Measurements from ENCODE around the gene ADPGK.

GRCh38 chr15:72827226-72827625, 43.7 kb upstream of the ADPGK start:
- TF ChIP-seq, protein P1, sequence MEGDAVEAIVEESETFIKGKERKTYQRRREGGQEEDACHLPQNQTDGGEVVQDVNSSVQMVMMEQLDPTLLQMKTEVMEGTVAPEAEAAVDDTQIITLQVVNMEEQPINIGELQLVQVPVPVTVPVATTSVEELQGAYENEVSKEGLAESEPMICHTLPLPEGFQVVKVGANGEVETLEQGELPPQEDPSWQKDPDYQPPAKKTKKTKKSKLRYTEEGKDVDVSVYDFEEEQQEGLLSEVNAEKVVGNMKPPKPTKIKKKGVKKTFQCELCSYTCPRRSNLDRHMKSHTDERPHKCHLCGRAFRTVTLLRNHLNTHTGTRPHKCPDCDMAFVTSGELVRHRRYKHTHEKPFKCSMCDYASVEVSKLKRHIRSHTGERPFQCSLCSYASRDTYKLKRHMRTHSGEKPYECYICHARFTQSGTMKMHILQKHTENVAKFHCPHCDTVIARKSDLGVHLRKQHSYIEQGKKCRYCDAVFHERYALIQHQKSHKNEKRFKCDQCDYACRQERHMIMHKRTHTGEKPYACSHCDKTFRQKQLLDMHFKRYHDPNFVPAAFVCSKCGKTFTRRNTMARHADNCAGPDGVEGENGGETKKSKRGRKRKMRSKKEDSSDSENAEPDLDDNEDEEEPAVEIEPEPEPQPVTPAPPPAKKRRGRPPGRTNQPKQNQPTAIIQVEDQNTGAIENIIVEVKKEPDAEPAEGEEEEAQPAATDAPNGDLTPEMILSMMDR (IDR thresholded peaks at IDR 0.05), result no peak
- no peak for TF ChIP-seq POLR2AphosphoS5 (IDR thresholded peaks at IDR 0.05)
- no peak for TF ChIP-seq POLR2A (IDR thresholded peaks at IDR 0.05)
